ENCODE measurements around the gene CFAP53. TPM values are rescaled to one million over a fixed set of nuclear protein-coding genes. Genes with fewer than 3 reads are reported as not detected.

Gene CFAP53
- total and polyA plus RNA-seq, 2 of the 13 experiments (the other 11 are each of a cell fraction or from before 2014, with no cell fraction given): 0.05 to 0.07 TPM

GRCh38 chr18:50272568-50272967 is 6.3 kb upstream of the CFAP53 start (continued):
- TF ChIP-seq ZNF703 (CRISPR knock-in tag; IDR thresholded peaks at IDR 0.05; ENCODE audit: borderline replicate concordance) (no peak), TEAD3 (CRISPR knock-in tag; optimal IDR thresholded peaks at IDR 0.05; ENCODE audit: borderline replicate concordance) (no peak)

GRCh38 chr18:50268022-50268747 is 1.9 kb upstream of the CFAP53 start:
- POLR2A ChIA-PET: interaction anchor here (1.7 kb wide), 1 partner anchor 13 kb away, joined by 7 read pairs; the partner anchor contains the start of gene MBD1
- no peaks in the 10 kb centered on the region for H4K20me1 ChIP-seq (ENCODE audit: insufficient read depth, low read length)
- H3K27ac ChIP-seq (ENCODE audit: extremely low read length, insufficient read depth, low read length): no peak overlapping the region
- H3K4me3 ChIP-seq (replicated peaks in 1 of 3; ENCODE audit: insufficient read depth in 1 of 3, low read depth in 2 of 3, low read length in 3 of 3): no peak overlapping the region
- H3K79me2 ChIP-seq (ENCODE audit: insufficient read depth, low read length): no peaks in the 10 kb centered on the region
- BruUV-seq (replicated peaks): no TSS peak
- H3K27me3 ChIP-seq (ENCODE audit: control insufficient read depth in 1 of 2, insufficient read depth in 2 of 2, low read length in 2 of 2): no peaks in the 10 kb centered on the region; a peak in 1 of 5 replicates
- peak; percentile 51 for ATAC-seq
- intact Hi-C loops (cut with micrococcal nuclease; ENCODE audit: unreplicated experiment): no loop called here
- in situ Hi-C loops (cut with HindIII; ENCODE audit: extremely low pct_ligation_motif_present, low pct_unique_long_range_greater_than_20kb): no loop called here
- no peak for FAIRE-seq
- no peak overlapping the region for H3K9ac ChIP-seq (ENCODE audit: insufficient read depth, low read depth, low read length)
- WGBS (ENCODE audit: low lambda C conversion rate): 95% methylated on average over 38 of the region's 56 CpGs
- no peak for DNase-seq (ENCODE audit: low spot score)
- no peak overlapping the region for H3K4me2 ChIP-seq (ENCODE audit: low read depth, low read length)
- H3K9me3 ChIP-seq (ENCODE audit: low read length): no peaks in the 10 kb centered on the region
- peaks cover 13% of the 10 kb centered on the region for H3K4me1 ChIP-seq (ENCODE audit: insufficient read depth, low read length)
- peaks cover 14 to 31% of the 10 kb centered on the region in 2 experiments; a peak in 4 of 5 replicates for H3K36me3 ChIP-seq (replicated peaks in 1 of 2; ENCODE audit: control insufficient read depth in 1 of 2, insufficient read depth in 2 of 2, low read length in 2 of 2)
- CTCF ChIA-PET (ENCODE audit: low intra/inter-chr PET ratio, low total read pairs): interaction anchor here (1.4 kb wide), 1 partner anchor 89 kb away, joined by 4 read pairs; no protein-coding TSS in a partner anchor
- no peak overlapping the region for H2AFZ ChIP-seq (ENCODE audit: low read length)
- TF ChIP-seq TRAFD1 (CRISPR knock-in tag; IDR thresholded peaks at IDR 0.05; ENCODE audit: borderline replicate concordance) (no peak), IRF9 (CRISPR knock-in tag; IDR thresholded peaks at IDR 0.05; ENCODE audit: borderline replicate concordance) (no peak), DMTF1 (CRISPR knock-in tag; IDR thresholded peaks at IDR 0.05) (no peak), THRA (CRISPR knock-in tag; IDR thresholded peaks at IDR 0.05; ENCODE audit: borderline replicate concordance) (no peak), MAFK (conservative IDR thresholded peaks at IDR 0.05 in 1 of 2, IDR thresholded peaks at IDR 0.05 in 1 of 2; ENCODE audit: low read length in 2 of 2) (no peak), ZFP36L2 (CRISPR knock-in tag; IDR thresholded peaks at IDR 0.05) (no peak), LCORL (IDR thresholded peaks at IDR 0.05) (no peak), LCORL (CRISPR knock-in tag; IDR thresholded peaks at IDR 0.05) (no peak), STAG1 (CRISPR knock-in tag; IDR thresholded peaks at IDR 0.05) (0 out of 2 replicates have a peak, but pooled peaks have one; percentile 3), ZNF101 (CRISPR knock-in tag; IDR thresholded peaks at IDR 0.05; ENCODE audit: borderline replicate concordance, low read depth) (no peak), SNAI1 (CRISPR knock-in tag; IDR thresholded peaks at IDR 0.05; ENCODE audit: borderline replicate concordance) (no peak)
